ENCODE data around the gene RNF103. TPM values are rescaled to one million over a fixed set of nuclear protein-coding genes. Genes with fewer than 3 reads are reported as not detected.

RNF103 gene
- total and polyA plus RNA-seq, 2 donors (not counting 3 experiments of a cell fraction or from before 2014, with no cell fraction given): 15.6 to 24.2 TPM

GRCh38 chr2:86562485-86562921 lies 61.2 kb downstream of the RNF103 start:
- no peaks in the 10 kb centered on the region for H3K36me3 ChIP-seq (ENCODE audit: control insufficient read depth in 2 of 2, extremely low read depth in 1 of 2, insufficient read depth in 2 of 2, low read length in 2 of 2)
- H3K9me1 ChIP-seq (replicated peaks; ENCODE audit: control insufficient read depth, extremely low read depth, insufficient read depth, low read length): no peaks in the 10 kb centered on the region
- TSS peak; percentile 49 for BruUV-seq (replicated peaks)
- no peaks in the 10 kb centered on the region for H3K9me3 ChIP-seq (replicated peaks; ENCODE audit: control insufficient read depth, insufficient read depth, low read length)
- no peaks in the 10 kb centered on the region for H4K20me1 ChIP-seq (replicated peaks; ENCODE audit: control insufficient read depth, extremely low read depth, insufficient read depth, low read length)
- H2AFZ ChIP-seq (ENCODE audit: low read depth, low read length): peak overlapping the region; percentile 48
- POLR2A ChIA-PET: interaction anchor here (1.1 to 1.4 kb wide), 3 partner anchors 22 to 122 kb away, joined by 4 read pairs; partner anchors contain the start of gene KDM3A
- no peak for TF ChIP-seq FOS (IDR thresholded peaks at IDR 0.05; ENCODE audit: borderline replicate concordance, insufficient read depth, low read length)
- peak; percentile 87 for TF ChIP-seq POLR2A (IDR thresholded peaks at IDR 0.05; ENCODE audit: low read depth, low read length)
- CTCF ChIA-PET: interaction anchor here (1.0 kb wide), 1 partner anchor 59 kb away, joined by 4 read pairs; no protein-coding TSS in a partner anchor
- dilution Hi-C loops (cut with MboI; ENCODE audit: extremely low pct_ligation_motif_present, low sequenced_read_pairs): no loop called here
- peak overlapping the region; percentile 92 for H3K4me2 ChIP-seq (ENCODE audit: insufficient read depth, low read length)
- FAIRE-seq (no peak), DNase-seq (ENCODE audit: low read depth, low spot score) (no peak)
- H3K4me3 ChIP-seq (replicated peaks in 1 of 3; ENCODE audit: insufficient read depth in 1 of 3, low read depth in 1 of 3, low read length in 3 of 3): peak overlapping the region; percentile 76 to 96 (median 78)
- H3K4me1 ChIP-seq (ENCODE audit: control insufficient read depth, extremely low read depth, insufficient read depth, low read length): peaks cover 6% of the 10 kb centered on the region
- intact Hi-C loops (cut with micrococcal nuclease): loop anchor here (2.0 kb wide), 1 partner anchor 122 kb away; the partner anchor contains the start of gene KDM3A
- H3K27ac ChIP-seq (ENCODE audit: insufficient read depth, low read depth, low read length): peak overlapping the region; percentile 97
- peaks cover 40% of the 10 kb centered on the region for H3K79me2 ChIP-seq (ENCODE audit: control insufficient read depth, insufficient read depth, low read length)
- H3K9ac ChIP-seq (replicated peaks; ENCODE audit: extremely low read depth, insufficient read depth, low read length): peak overlapping the region; percentile 97
- H3K27me3 ChIP-seq (ENCODE audit: control insufficient read depth in 2 of 2, insufficient read depth in 2 of 2, low read length in 2 of 2): no peaks in the 10 kb centered on the region

- dilution Hi-C loops (cut with MboI; ENCODE audit: extremely low pct_ligation_motif_present, low sequenced_read_pairs): no loop called here
- Histone ChIP-seq H3K79me2 (ENCODE audit: control insufficient read depth, insufficient read depth, low read length) (peaks cover 63% of the 10 kb centered on the region), H3K9me1 (replicated peaks; ENCODE audit: control insufficient read depth, extremely low read depth, insufficient read depth, low read length) (no peaks in the 10 kb centered on the region), H3K9me3 (replicated peaks; ENCODE audit: control insufficient read depth, insufficient read depth, low read length) (no peaks in the 10 kb centered on the region), H2AFZ (ENCODE audit: low read depth, low read length) (no peak overlapping the region), H3K4me1 (ENCODE audit: control insufficient read depth, extremely low read depth, insufficient read depth, low read length) (peaks cover 6% of the 10 kb centered on the region), H4K20me1 (replicated peaks; ENCODE audit: control insufficient read depth, extremely low read depth, insufficient read depth, low read length) (no peaks in the 10 kb centered on the region), H3K36me3 (ENCODE audit: control insufficient read depth in 2 of 2, extremely low read depth in 1 of 2, insufficient read depth in 2 of 2, low read length in 2 of 2) (no peaks in the 10 kb centered on the region), H3K27me3 (ENCODE audit: control insufficient read depth in 2 of 2, insufficient read depth in 2 of 2, low read length in 2 of 2) (no peaks in the 10 kb centered on the region), H3K27ac (ENCODE audit: insufficient read depth, low read depth, low read length) (no peak overlapping the region), H3K9ac (replicated peaks; ENCODE audit: extremely low read depth, insufficient read depth, low read length) (no peak overlapping the region), H3K4me3 (replicated peaks in 1 of 3; ENCODE audit: insufficient read depth in 1 of 3, low read depth in 1 of 3, low read length in 3 of 3) (no peak overlapping the region), H3K4me2 (ENCODE audit: insufficient read depth, low read length) (no peak overlapping the region)
- FAIRE-seq: no peak
- intact Hi-C loops (cut with micrococcal nuclease): no loop called here
- ChIA-PET POLR2A (no interaction called here), CTCF (no interaction called here)
- TF ChIP-seq POLR2AphosphoS5 (IDR thresholded peaks at IDR 0.05; ENCODE audit: insufficient read depth, low read depth, low read length): no peak
- TF ChIP-seq FOS (IDR thresholded peaks at IDR 0.05; ENCODE audit: borderline replicate concordance, insufficient read depth, low read length): peak; percentile 8
- TF ChIP-seq JUN (IDR thresholded peaks at IDR 0.05; ENCODE audit: borderline replicate concordance, insufficient read depth, insufficient read length, low read depth): no peak
- BruUV-seq (replicated peaks): no TSS peak
- DNase-seq (ENCODE audit: low read depth, low spot score): no peak
Observed at GRCh38 chr2:86557836-86558235, 65.8 kb downstream of the RNF103 start.

Data from endothelial cell of umbilical vein (primary cell).